Inflammatory macrophage (primary cell): ENCODE data around the gene NUDT22.
"Not testable (repeated sequence)": the region's sequence is repeated elsewhere in the genome, so short reads cannot be mapped to it uniquely, and the experiment has no call there.

Source experiments
- DNase-seq, 2 donors: peaks; one replicate each; pipeline ENCODE4 v3.0.0-alpha.2; 2020 to 2022

Gene NUDT22

GRCh38 chr11:64243236-64243854 is 17.3 kb downstream of the NUDT22 start:
- DNase-seq = no peak

GRCh38 chr11:64244107-64244506 is 18.0 kb downstream of the NUDT22 start:
- no peak for DNase-seq

- DNase-seq = no peak
Observed at GRCh38 chr11:64244966-64245365, 18.9 kb downstream of the NUDT22 start.

- DNase-seq = no peak
Observed at GRCh38 chr11:64245401-64245796, 19.3 kb downstream of the NUDT22 start.

- DNase-seq = peak; percentile 51 to 81
Observed at GRCh38 chr11:64245797-64246620, 19.9 kb downstream of the NUDT22 start.

GRCh38 chr11:64246621-64246870 is 20.5 kb downstream of the NUDT22 start:
- DNase-seq = not testable (repeated sequence)

GRCh38 chr11:64246871-64247728 is 21.0 kb downstream of the NUDT22 start, which contains the start of gene PPP1R14B:
Gene PPP1R14B, minus strand, starts transcription at chr11:64246943. Its CDS starts 270 bp downstream, at chr11:64246673.
- DNase-seq = peak; percentile 81 to 90

- no peak for DNase-seq
Observed at GRCh38 chr11:64247729-64248531, 21.9 kb downstream of the NUDT22 start.

GRCh38 chr11:64248578-64248977 is 22.5 kb downstream of the NUDT22 start:
- no peak for DNase-seq

- no peak for DNase-seq
Observed at GRCh38 chr11:64249038-64249437, 23.0 kb downstream of the NUDT22 start.

GRCh38 chr11:64249563-64250414 is 23.7 kb downstream of the NUDT22 start:
- no peak for DNase-seq

GRCh38 chr11:64250415-64251015 is 24.4 kb downstream of the NUDT22 start:
- DNase-seq = no peak

- DNase-seq = peak; percentile 54 to 73
Observed at GRCh38 chr11:64251016-64251752, 25.1 kb downstream of the NUDT22 start, which contains the start of gene PLCB3. Gene PLCB3, plus strand, starts transcription at chr11:64251530. Its CDS starts 120 bp downstream, at chr11:64251650.

- no peak for DNase-seq
Observed at GRCh38 chr11:64251753-64252002, 25.6 kb downstream of the NUDT22 start.

GRCh38 chr11:64252003-64252872 is 26.2 kb downstream of the NUDT22 start:
- peak; percentile 30 to 62 for DNase-seq

- no peak for DNase-seq
Observed at GRCh38 chr11:64253043-64253442, 27.0 kb downstream of the NUDT22 start.

GRCh38 chr11:64253481-64253880 is 27.4 kb downstream of the NUDT22 start:
- no peak for DNase-seq

GRCh38 chr11:64254326-64254725 is 28.3 kb downstream of the NUDT22 start:
- DNase-seq = no peak
